Left kidney (tissue), 2 donors: ENCODE results near the gene TMEM266. TPM values are rescaled to one million over a fixed set of nuclear protein-coding genes. Genes with fewer than 3 reads are reported as not detected.

Experiments
- DNase-seq: peaks from one replicate; pipeline ENCODE4 v3.0.0-alpha.2; 2013
- polyA plus RNA-seq: library from polyadenylated mRNA; unstranded; fragments of 120-200 nt; gene quantifications from one replicate; pipeline ENCODE4 v1.2.1, GENCODE V29; 2013; ENCODE audit not compliant: insufficient read length

The TMEM266 gene
- polyA plus RNA-seq, 1 donor, result 12.3 TPM

DNA sequence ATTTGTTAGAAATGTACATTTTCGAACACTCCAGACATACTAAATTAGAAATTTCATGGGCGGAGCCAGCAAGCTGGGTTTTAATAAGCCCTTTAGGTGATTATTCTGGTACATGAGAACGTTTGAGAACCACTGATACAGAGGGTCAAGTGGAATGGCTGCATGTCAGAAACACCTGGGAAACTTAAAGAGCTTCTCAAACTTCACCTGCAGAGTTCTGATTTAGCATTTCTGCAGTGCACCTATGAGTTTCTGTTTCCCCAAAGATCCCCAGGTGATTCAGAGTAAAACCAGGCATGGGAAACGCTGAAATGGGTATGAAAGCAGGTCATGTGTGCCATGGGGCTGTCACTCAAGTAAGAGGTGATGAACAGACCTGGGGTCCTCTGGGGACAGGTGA is 68.1 kb downstream of the TMEM266 start:
- no peak for DNase-seq

- no peak for DNase-seq
These were observed 74.8 kb downstream of the TMEM266 start for GRCh38 chr15:76134537-76134936.

- no peak for DNase-seq
These were observed 75.7 kb downstream of the TMEM266 start for GRCh38 chr15:76135516-76135915.

GRCh38 chr15:76138436-76138835 is 78.7 kb downstream of the TMEM266 start:
- DNase-seq, result no peak

DNA sequence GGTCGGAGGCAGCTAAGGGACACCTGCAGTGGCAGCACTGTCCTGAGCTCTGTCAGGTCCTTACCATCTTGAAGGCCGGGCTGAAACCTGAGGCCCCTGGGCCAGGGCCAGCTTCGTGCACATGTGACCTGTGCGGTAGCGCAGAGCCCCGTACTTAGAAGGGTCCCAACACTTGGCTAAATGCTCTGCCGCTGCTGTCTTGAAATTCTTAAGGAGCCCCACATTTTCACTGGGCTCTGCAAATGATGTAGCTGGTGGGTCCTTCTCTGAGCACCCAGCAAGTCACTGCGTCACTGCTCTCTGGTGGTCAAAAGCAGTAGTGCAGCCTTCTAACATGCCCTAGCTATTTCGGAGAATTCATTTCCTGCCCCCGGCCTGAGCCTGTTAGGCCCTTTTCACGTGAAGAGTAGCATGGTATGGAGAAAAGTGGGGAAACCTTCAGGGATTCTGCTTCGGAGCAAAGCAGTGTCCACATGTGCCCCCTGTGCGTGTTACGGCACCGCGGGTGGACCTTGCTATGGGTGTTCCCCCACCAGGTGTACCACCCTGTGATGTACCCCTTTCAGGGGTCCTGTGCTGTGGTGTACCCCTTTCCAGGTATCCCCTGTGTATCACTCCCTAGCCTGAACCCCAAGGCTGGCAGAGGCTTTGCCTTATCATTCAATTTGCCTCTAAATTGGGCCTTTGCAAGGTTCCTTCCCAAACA is 79.7 kb downstream of the TMEM266 start:
- peak; percentile 77 for DNase-seq

- DNase-seq, result no peak
These were observed 80.3 kb downstream of the TMEM266 start for GRCh38 chr15:76140074-76140464.

GRCh38 chr15:76146812-76147211 is 87.0 kb downstream of the TMEM266 start:
- no peak for DNase-seq

DNA sequence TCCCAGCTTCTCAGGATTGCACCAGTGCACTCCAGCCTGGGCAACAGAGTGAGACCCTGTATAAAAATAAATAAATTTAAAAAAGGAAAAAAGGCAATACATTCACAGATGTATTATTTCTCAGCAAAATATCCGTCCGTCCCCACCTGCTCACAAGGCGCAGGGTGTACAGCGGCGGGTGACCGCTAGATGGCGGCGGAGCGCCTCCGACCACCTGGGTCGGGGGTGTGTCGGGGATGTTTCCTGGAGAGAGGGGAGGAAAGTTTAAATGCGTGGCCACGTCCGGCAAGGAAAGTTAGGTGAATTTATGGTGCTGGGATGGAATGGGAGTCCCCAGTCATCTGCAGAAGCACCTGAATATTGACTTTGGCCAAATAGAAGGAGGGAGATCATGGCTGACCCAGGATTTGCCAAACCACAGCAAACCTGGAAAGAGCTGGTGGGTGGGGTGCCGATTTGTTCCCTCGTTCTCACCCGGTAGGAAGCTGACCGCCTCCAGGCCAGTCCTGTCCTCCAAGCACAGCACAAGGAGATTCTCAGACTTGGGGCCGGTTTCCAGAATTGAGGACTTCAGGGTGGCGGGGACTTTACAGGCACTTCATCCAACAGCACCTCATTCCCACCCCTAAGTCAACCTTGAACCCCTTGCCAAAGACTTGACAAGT is 88.3 kb downstream of the TMEM266 start:
- peak; percentile 51 for DNase-seq

DNA sequence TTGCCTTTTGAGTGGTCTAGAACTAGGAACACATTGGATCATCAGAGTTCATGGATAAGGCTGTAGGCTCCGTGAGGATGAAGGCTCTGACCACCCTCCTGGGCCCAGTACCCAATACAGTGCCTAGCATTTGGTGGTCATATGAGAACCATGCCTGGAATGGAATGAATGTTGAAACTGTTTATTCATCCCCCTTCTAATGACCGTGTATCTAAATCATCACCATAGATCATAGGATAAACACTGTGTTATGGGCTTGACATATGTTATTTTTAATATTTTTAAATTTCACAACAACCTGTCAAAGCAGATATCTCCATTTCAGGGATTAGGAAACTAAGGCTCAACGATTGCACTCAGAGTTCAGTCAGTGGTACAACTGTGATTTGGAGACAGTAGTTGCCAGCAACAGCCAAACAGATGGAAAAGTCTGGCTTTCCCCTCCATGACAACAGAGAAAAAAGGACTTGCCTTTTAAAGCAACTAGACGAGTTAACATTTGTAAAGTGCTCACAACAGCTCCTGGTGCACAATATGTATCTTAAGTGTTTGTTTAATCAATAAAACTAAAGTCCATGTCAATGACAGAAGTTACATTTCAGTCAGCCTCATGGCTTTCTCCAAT is 89.6 kb downstream of the TMEM266 start:
- DNase-seq, result no peak

DNA sequence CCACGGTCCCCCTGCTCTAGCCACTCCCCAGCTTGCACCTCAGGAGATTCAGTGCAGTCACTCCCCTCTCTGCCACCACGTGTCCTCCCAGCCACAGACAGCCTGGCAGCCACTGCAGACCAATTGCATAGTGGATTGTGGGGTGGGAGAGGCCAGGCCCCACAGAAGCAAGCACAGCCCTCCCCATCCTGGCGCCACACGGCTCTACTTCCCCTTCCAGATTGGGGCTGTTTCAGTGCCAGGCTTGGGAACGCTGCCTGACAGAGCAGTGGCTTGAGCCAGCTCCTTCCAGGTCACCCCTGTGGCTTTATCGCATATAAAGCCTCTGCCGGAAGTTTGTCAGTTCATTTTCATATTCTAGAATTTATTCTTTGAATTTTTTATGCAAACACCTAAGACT is 90.7 kb downstream of the TMEM266 start:
- no peak for DNase-seq

GRCh38 chr15:76150971-76151598 is 91.3 kb downstream of the TMEM266 start:
- peak; percentile 60 for DNase-seq

- no peak for DNase-seq
These were observed 91.8 kb downstream of the TMEM266 start for GRCh38 chr15:76151599-76151974.

- DNase-seq, result no peak
These were observed 92.4 kb downstream of the TMEM266 start for GRCh38 chr15:76152197-76152596.

DNA sequence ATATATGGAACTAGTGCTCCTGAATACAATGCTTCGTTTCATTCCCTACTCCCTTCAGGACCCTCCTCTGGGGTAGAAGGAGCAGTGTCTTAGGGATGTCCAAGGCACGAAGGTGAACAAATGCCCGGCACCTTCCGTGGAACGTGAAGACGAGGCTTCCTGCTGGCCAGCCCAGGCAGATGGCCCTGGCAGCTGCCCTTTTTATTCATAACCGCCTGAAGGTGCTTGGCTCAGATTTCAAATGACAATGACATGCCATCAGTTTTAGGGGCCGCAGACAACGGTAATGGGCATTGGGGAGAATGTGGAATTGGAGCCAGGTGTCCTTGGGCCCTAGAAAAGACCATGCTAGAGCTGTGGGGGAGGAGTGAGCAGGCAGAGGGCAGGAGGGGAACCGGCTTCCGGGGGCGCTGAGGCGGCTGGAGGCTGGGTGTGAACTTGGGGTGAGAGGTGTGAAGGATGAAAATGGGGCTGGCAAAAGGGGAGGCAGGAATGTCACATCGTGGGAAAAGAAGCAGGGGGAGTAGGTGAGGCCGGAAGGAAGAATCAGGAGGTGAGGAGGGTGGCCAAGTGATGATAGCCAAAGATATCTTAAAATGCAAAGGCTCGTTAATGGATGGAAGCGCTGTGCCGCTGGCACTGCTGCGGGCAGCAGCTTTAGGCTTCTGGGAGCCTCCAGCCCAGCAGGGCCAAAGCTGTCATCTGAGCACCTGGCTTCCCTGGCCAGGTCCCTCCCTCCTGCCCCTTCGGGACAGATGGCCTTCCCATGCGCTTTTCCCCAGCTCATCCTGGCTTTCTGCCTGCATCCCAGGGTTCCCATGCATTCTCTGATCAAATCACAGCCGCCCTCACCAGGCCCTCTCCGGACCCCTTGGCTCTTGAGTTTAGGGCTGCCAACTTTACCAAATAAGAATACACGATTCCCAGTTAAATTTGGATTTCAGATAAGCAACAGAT is 93.7 kb downstream of the TMEM266 start:
- no peak for DNase-seq

GRCh38 chr15:76155731-76156130 is 95.9 kb downstream of the TMEM266 start:
- DNase-seq, result no peak

DNA sequence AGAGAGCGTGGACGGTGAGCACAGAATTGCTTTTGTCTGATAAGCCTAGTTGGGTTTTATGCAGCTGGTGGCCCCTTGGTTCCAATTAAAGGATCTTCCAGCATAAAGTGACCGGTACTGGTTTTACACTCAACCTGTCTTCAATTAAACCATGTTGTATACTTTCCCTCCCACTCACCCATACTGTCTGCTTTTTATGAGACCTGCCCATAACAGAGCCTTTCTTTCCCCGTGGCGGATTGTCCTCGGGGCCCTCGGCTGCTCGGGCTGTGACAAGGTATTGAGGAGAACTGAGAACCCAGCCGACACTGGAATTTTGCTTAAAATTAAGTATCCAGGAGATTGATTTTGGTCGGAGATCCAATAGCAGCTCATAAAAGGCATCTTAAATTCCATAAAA is 98.4 kb downstream of the TMEM266 start:
- peak; percentile 24 for DNase-seq

- DNase-seq, result no peak
These were observed 99.0 kb downstream of the TMEM266 start for GRCh38 chr15:76158815-76159214.

DNA sequence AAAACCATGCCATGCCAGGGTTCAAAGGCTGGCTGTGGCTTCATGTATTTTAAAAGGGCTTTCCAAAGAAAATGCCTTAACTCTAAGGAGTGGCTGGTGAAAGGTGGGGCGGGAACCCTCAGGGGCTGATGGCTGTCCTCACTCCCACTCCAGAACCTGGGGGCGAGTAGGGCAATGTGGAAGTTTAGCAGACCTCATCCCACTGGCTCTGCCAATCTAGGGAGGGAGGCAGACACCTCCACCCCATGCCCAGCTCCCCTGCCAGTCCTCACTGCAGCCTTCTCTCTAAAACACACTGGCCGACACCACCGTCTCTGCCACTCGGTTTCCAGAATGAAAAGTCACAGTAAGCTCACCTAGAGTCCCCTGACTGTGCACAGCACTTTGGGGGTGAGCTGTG is 99.5 kb downstream of the TMEM266 start:
- DNase-seq, result no peak

DNA sequence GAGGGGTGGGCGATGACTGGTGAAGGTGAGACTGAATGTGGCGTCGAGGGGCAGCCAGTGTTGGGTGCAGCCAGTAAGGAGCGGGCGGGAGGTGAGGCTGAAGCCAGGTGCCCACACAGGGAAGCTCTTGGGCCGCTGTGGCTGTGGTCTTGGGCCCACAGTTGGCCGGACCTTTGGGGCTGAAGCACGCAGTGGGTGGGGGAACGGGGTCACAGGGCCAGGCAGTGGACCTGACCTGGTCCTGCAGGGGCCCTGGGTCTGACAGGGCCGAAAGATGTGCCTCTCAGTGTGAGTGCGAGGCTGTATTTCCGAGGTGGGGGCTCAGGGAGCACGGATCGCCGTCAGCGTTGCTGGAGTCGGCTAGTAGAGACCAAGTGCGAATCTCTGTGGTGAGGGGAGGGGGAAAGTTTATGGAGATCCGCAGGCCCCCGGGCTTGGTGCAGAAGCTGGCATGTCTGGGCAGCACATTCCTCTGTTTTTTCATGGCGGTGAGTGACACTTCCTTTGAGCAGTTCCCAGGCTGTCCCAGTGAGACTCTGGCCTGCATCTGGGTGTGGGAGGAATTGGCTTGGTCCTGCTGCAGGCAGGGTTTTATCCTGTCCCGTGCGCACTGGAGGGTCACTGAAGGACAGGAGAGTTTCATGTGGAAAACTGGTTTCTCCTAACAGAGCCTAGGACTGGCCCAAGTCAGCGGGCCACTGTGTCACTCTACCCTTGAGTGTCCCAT is 100.8 kb downstream of the TMEM266 start:
- DNase-seq, result no peak

- DNase-seq, result no peak
These were observed 101.6 kb downstream of the TMEM266 start for GRCh38 chr15:76161153-76162035.
